IMR-90 (cell line): ENCODE measurements around the gene TSEN34.

Source experiments
- CEBPB ChIP-seq: IDR thresholded peaks from 2 replicates; pipeline ENCODE4 v1.6.1; 2012; ENCODE audit warnings: low read depth, low read length, improper control_type of control experiment
- MAFK ChIP-seq: IDR thresholded peaks from 2 replicates; pipeline ENCODE4 v1.6.1; 2012; ENCODE audit warnings: low read depth, low read length, improper control_type of control experiment
- RAD21 ChIP-seq: IDR thresholded peaks from 2 replicates; pipeline ENCODE4 v1.6.1; 2012; ENCODE audit warnings: low read length, improper control_type of control experiment
- TF ChIP-seq, protein P1 (sequence below): conservative IDR thresholded peaks from 2 replicates; pipeline ENCODE4 v1.5.1; 2012; ENCODE audit warnings: mild to moderate bottlenecking, low read depth, low read length, improper control_type of control experiment

DNA sequence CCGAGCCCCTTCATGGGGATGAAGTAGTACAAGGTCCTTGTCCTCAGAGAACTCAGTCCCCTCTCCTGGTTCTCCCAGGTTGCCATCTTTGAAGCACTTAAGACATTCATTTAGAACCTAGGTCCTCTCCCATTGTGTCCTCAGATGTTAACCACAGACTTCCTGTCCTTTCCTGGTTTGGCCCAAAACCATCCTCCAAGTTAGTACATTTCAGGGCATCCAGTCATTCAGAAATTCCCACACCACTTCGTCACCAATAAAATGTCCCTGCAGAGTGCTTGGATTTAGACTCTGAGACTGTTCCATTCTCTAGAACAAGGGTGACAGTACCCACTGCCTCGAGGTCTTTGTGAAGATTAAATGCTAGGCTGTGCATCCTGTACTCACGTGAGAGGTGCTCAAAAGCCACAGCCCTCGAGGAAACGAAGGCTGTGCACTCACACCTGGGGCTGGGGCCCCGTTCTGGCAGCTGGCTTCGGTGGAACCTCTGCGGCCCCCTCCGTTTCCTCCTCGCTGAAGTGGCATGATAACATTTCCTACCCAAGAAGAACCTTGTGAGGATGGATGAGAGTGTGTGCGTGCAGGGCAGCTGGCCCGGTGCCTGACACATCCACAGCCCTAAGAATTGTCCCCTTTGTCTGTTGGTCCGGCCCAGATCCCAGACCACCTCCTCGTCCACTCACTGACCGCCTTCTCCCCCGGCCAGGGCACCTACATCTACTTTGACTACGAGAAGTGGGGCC is 36.3 kb upstream of the TSEN34 start:
- TF ChIP-seq, protein P1, sequence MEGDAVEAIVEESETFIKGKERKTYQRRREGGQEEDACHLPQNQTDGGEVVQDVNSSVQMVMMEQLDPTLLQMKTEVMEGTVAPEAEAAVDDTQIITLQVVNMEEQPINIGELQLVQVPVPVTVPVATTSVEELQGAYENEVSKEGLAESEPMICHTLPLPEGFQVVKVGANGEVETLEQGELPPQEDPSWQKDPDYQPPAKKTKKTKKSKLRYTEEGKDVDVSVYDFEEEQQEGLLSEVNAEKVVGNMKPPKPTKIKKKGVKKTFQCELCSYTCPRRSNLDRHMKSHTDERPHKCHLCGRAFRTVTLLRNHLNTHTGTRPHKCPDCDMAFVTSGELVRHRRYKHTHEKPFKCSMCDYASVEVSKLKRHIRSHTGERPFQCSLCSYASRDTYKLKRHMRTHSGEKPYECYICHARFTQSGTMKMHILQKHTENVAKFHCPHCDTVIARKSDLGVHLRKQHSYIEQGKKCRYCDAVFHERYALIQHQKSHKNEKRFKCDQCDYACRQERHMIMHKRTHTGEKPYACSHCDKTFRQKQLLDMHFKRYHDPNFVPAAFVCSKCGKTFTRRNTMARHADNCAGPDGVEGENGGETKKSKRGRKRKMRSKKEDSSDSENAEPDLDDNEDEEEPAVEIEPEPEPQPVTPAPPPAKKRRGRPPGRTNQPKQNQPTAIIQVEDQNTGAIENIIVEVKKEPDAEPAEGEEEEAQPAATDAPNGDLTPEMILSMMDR: no peak
- TF ChIP-seq RAD21: no peak
- no peak for TF ChIP-seq CEBPB
- no peak for TF ChIP-seq MAFK
